OCI-LY7 (cell line): Measurements from ENCODE around the gene ANTXR1.

Experiments used
- EZH2phosphoT487 ChIP-seq: fragments of 200-600 bp; sonication (generic); IDR thresholded peaks from 2 replicates; pipeline ENCODE4 v1.6.1; 2018; ENCODE audit warnings: low read depth, borderline replicate concordance, mild to moderate bottlenecking, mixed run types, antibody characterized with exemption, low read length, moderate library complexity, mixed read lengths
- TF ChIP-seq, protein P1 (sequence below): fragments of 200-600 bp; sonication (generic); conservative IDR thresholded peaks from 2 replicates; pipeline ENCODE4 v1.5.1; 2014; ENCODE audit warnings: mild to moderate bottlenecking, antibody characterized with exemption, low read length, moderate library complexity, mixed read lengths

DNA sequence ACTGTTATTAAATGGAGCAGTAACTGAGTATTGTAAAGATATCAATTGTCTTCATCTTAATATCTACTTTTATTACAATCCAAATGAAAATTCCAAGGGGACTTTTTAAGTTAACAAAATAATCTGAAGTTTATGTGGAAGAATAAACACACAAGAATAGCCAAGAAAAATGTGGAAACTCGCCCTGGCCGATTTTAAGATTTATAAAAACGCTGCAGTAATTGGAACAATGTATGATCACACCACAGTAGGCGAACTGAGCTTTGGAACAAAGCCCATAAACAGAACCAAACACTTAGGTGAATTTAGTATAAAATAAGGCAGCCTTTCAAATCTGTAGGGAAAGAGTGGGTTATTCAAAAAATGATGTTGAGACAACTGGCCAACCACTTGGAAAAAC is 96.3 kb downstream of the ANTXR1 start:
- TF ChIP-seq, protein P1, sequence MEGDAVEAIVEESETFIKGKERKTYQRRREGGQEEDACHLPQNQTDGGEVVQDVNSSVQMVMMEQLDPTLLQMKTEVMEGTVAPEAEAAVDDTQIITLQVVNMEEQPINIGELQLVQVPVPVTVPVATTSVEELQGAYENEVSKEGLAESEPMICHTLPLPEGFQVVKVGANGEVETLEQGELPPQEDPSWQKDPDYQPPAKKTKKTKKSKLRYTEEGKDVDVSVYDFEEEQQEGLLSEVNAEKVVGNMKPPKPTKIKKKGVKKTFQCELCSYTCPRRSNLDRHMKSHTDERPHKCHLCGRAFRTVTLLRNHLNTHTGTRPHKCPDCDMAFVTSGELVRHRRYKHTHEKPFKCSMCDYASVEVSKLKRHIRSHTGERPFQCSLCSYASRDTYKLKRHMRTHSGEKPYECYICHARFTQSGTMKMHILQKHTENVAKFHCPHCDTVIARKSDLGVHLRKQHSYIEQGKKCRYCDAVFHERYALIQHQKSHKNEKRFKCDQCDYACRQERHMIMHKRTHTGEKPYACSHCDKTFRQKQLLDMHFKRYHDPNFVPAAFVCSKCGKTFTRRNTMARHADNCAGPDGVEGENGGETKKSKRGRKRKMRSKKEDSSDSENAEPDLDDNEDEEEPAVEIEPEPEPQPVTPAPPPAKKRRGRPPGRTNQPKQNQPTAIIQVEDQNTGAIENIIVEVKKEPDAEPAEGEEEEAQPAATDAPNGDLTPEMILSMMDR, result no peak
- no peak for TF ChIP-seq EZH2phosphoT487
